ENCODE measurements around the gene ANKRD28.

The ANKRD28 gene

DNA sequence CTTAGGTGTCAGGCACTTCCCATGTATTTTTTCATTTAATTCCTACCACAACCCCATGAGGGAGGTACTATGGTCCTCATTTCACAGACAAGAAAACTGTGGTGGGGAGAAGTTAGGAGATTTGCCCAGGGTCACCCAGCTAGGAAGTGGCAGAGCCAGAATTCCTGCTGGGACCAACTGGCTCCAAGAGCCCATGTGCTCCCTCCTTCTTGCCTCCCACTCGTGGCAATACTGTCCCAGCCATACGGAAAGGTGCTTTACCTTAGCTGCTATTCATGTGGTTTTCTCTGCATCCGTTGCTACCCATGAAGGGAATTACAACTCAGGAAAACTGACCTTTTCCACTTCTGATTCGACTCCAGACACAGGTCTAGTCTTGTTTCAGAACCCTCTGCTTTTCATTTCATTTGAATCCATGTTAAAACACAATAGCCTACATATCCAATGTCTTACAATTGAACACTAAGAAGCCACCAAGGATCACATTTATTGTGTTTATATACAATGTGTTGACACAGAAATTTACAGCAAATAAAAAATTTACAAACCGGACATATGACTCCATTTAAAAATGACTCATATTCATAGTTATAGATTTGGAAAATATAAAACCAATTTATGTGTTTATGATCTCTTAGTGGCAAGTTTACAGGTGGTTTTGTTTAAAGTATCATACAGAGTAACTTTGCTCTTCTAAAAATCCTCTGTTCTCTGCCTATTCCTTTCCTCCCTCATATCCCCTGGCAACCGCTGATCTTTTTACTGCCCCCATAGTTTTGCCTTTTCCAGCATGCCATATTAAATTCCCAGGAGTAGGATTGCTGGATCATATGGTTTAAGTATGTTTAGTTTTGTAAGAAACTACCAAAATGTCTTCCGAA is 137.5 kb downstream of the ANKRD28 start:
- Mint-ChIP-seq H3K4me3 (no peak overlapping the region), H3K27me3 (peaks cover 1% of the 10 kb centered on the region), H3K4me1 (ENCODE audit: low read depth) (peaks cover 7% of the 10 kb centered on the region), H3K27ac (no peak overlapping the region), H3K36me3 (peaks cover 22% of the 10 kb centered on the region), H3K9me3 (ENCODE audit: low read depth) (peaks cover 18% of the 10 kb centered on the region)

DNA sequence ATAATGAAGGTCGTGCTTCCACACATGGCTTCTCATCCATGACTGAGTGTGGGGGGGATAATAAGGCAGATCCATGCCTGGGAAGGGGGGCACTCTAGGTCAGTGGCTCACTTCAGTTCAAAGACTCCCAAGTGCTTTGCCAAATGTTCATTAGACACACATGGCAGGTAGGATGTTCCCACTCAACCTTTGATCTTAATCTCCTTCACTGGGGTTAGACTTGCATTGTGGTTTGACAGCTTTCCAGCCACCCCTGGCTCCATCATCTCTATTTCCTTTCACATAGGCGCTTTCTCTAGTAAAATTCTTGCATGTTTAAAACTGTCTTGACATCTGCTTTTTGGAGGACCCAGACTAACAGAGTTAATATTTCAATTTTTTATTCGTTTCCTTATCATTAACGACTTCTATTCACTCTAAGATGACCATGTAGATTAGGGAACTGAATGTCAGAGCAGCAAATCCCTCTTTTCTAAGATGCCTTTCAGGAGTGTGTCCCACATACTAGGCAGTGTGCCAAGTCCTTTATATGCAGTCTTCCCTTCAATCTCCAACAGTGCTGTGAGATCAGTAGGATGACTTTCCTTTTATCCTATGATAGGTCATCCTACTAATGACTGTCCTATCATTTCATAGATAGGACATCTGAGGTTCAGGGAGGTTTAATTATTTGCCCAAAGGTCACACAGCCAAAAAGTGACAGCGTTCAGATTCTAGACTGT is 138.4 kb downstream of the ANKRD28 start:
- Mint-ChIP-seq H3K27ac (no peak overlapping the region), H3K9me3 (ENCODE audit: low read depth) (peaks cover 18% of the 10 kb centered on the region), H3K4me3 (no peak overlapping the region), H3K27me3 (peaks cover 1% of the 10 kb centered on the region), H3K4me1 (ENCODE audit: low read depth) (peaks cover 7% of the 10 kb centered on the region), H3K36me3 (peaks cover 21% of the 10 kb centered on the region)

- peaks cover 7% of the 10 kb centered on the region for H3K4me1 Mint-ChIP-seq (ENCODE audit: low read depth)
- H3K27me3 Mint-ChIP-seq, result peaks cover 4% of the 10 kb centered on the region
- no peak overlapping the region for H3K27ac Mint-ChIP-seq
- peaks cover 6% of the 10 kb centered on the region for H3K9me3 Mint-ChIP-seq (ENCODE audit: low read depth)
- H3K36me3 Mint-ChIP-seq, result peaks cover 24% of the 10 kb centered on the region
- H3K4me3 Mint-ChIP-seq, result no peak overlapping the region
Measured at GRCh38 chr3:15657016-15657415, 140.8 kb downstream of the ANKRD28 start.

GRCh38 chr3:15656342-15656741 is 141.4 kb downstream of the ANKRD28 start:
- H3K36me3 Mint-ChIP-seq, result peaks cover 18% of the 10 kb centered on the region
- H3K4me3 Mint-ChIP-seq, result no peak overlapping the region
- H3K27me3 Mint-ChIP-seq, result peaks cover 6% of the 10 kb centered on the region
- peaks cover 7% of the 10 kb centered on the region for H3K4me1 Mint-ChIP-seq (ENCODE audit: low read depth)
- peaks cover under 1% of the 10 kb centered on the region for H3K9me3 Mint-ChIP-seq (ENCODE audit: low read depth)
- no peak overlapping the region for H3K27ac Mint-ChIP-seq

GRCh38 chr3:15654891-15655290 is 142.9 kb downstream of the ANKRD28 start:
- no peak overlapping the region for H3K27ac Mint-ChIP-seq
- peaks cover 13% of the 10 kb centered on the region for H3K4me1 Mint-ChIP-seq (ENCODE audit: low read depth)
- H3K4me3 Mint-ChIP-seq, result no peak overlapping the region
- H3K9me3 Mint-ChIP-seq (ENCODE audit: low read depth), result no peaks in the 10 kb centered on the region
- H3K27me3 Mint-ChIP-seq, result peaks cover 13% of the 10 kb centered on the region
- peaks cover 17% of the 10 kb centered on the region for H3K36me3 Mint-ChIP-seq

GRCh38 chr3:15654127-15654526 is 143.7 kb downstream of the ANKRD28 start:
- Mint-ChIP-seq H3K4me3 (no peak overlapping the region), H3K4me1 (ENCODE audit: low read depth) (peaks cover 16% of the 10 kb centered on the region), H3K27me3 (peaks cover 13% of the 10 kb centered on the region), H3K27ac (no peak overlapping the region), H3K9me3 (ENCODE audit: low read depth) (no peaks in the 10 kb centered on the region), H3K36me3 (peaks cover 17% of the 10 kb centered on the region)

DNA sequence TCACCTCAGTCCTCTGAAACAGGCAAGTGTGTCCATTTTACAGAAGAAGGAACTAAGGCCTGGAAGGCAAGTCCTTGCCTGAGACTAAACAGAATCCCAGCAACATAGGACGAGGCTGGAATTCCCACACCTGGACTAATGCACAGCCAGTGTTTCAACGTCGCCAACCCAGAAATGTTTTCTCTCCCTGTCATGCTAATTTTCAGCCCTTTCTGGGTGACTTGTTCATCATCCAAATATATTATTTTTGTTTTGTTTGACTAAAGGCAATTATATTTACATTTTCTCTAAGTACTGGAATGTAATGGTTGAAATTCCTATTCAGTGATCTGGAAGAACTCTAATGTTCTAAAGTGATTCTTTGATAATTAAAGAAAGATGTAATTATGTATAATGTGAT is 144.5 kb downstream of the ANKRD28 start:
- peaks cover 24% of the 10 kb centered on the region for H3K4me1 Mint-ChIP-seq (ENCODE audit: low read depth)
- H3K27ac Mint-ChIP-seq, result no peak overlapping the region
- no peaks in the 10 kb centered on the region for H3K9me3 Mint-ChIP-seq (ENCODE audit: low read depth)
- peaks cover 20% of the 10 kb centered on the region for H3K36me3 Mint-ChIP-seq
- peaks cover 13% of the 10 kb centered on the region for H3K27me3 Mint-ChIP-seq
- no peak overlapping the region for H3K4me3 Mint-ChIP-seq

DNA sequence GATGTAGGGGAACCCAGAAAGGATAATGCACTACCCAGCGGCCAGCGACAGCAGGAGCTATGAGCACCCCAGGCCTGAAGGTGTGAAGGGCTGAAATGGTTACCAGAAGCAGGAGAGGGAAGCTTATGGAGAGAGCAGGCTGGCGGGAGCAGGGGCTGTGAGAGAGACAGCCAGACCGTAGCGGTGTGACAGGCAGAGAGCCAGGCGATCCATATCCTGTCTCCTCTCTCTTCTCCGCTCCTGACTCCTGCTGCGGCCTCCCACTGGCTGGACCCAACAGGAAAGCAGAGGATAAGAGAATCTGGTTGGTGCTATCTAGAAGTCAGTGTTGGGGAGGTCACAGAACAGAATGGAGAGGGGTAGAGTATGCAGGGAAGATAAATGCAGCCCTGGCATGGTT is 146.4 kb downstream of the ANKRD28 start:
- Mint-ChIP-seq H3K27ac (no peak overlapping the region), H3K4me3 (no peak overlapping the region), H3K9me3 (ENCODE audit: low read depth) (no peaks in the 10 kb centered on the region), H3K36me3 (peaks cover 18% of the 10 kb centered on the region), H3K4me1 (ENCODE audit: low read depth) (peaks cover 42% of the 10 kb centered on the region), H3K27me3 (peaks cover 13% of the 10 kb centered on the region)

- peaks cover 13% of the 10 kb centered on the region for H3K27me3 Mint-ChIP-seq
- no peak overlapping the region for H3K4me3 Mint-ChIP-seq
- no peak overlapping the region for H3K27ac Mint-ChIP-seq
- H3K9me3 Mint-ChIP-seq (ENCODE audit: low read depth), result no peaks in the 10 kb centered on the region
- peaks cover 12% of the 10 kb centered on the region for H3K36me3 Mint-ChIP-seq
- H3K4me1 Mint-ChIP-seq (ENCODE audit: low read depth), result peaks cover 50% of the 10 kb centered on the region
Measured at GRCh38 chr3:15649858-15650257, 147.9 kb downstream of the ANKRD28 start.

GRCh38 chr3:15649341-15649740 is 148.4 kb downstream of the ANKRD28 start:
- Mint-ChIP-seq H3K4me3 (no peak overlapping the region), H3K27me3 (peaks cover 13% of the 10 kb centered on the region), H3K27ac (no peak overlapping the region), H3K36me3 (peaks cover 12% of the 10 kb centered on the region), H3K4me1 (ENCODE audit: low read depth) (peaks cover 50% of the 10 kb centered on the region), H3K9me3 (ENCODE audit: low read depth) (no peaks in the 10 kb centered on the region)

- Mint-ChIP-seq H3K27me3 (peaks cover 12% of the 10 kb centered on the region), H3K36me3 (peaks cover 8% of the 10 kb centered on the region), H3K4me3 (peak overlapping the region; percentile 57), H3K4me1 (ENCODE audit: low read depth) (peaks cover 50% of the 10 kb centered on the region), H3K27ac (peak overlapping the region; percentile 78), H3K9me3 (ENCODE audit: low read depth) (no peaks in the 10 kb centered on the region)
Measured at GRCh38 chr3:15647611-15648167, 150.1 kb downstream of the ANKRD28 start.

DNA sequence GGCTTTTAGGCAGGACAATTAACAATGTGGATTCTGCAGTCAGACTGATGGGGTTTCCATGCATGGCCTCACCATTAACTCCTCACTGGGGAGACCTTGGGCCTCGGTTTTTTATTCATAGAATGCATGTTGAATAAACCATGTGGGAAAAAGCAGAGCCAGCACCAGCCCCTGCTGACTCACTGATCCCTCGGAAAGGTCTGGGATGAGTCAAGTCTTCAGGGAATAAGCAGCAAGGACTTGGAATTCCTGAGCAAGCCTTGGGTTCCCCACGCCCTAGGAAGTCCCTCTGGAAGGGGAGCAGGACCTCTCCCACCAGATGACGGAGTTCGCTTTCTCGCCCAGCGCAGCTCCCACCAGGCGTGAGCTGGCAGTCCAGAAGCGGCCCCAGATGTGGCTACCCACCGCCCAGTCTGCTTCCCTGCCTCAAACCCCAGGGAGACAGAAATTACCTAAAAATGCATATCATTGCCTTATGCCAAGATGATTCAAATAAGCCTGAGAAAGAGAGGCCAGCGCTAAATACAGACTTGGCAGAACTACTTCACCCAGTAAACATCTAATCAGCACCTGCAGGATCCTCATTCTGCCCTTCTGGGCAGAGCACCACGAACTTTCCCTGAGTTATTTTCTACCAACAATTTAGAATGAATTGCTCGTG is 150.8 kb downstream of the ANKRD28 start:
- H3K36me3 Mint-ChIP-seq, result peaks cover 9% of the 10 kb centered on the region
- no peaks in the 10 kb centered on the region for H3K9me3 Mint-ChIP-seq (ENCODE audit: low read depth)
- peak overlapping the region; percentile 78 for H3K27ac Mint-ChIP-seq
- peaks cover 10% of the 10 kb centered on the region for H3K27me3 Mint-ChIP-seq
- H3K4me1 Mint-ChIP-seq (ENCODE audit: low read depth), result peaks cover 50% of the 10 kb centered on the region
- peak overlapping the region; percentile 57 for H3K4me3 Mint-ChIP-seq

GRCh38 chr3:15645740-15646501 is 151.9 kb downstream of the ANKRD28 start:
- Mint-ChIP-seq H3K36me3 (peaks cover 11% of the 10 kb centered on the region), H3K4me3 (no peak overlapping the region), H3K9me3 (ENCODE audit: low read depth) (no peaks in the 10 kb centered on the region), H3K27ac (no peak overlapping the region), H3K27me3 (peaks cover 3% of the 10 kb centered on the region), H3K4me1 (ENCODE audit: low read depth) (peaks cover 48% of the 10 kb centered on the region)

DNA sequence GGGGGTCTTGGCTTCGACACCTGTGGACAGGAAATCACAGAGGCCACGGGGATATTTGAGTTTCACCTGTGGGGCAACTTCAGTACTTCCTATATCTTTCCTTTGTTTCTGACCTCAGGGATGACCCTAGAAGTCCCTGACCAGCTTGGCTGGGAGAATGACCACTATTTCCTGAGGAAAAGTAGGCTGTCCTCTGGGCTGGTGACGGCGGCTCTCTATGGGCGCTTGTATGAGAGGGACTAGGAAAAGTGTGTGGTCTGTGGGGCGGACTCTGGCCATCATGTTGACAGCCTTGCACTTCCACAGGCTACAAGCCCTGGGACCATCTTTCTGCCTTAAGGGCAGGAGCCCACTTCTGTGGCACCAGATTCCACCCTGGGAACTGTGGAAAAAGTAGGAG is 152.5 kb downstream of the ANKRD28 start:
- H3K9me3 Mint-ChIP-seq (ENCODE audit: low read depth), result no peaks in the 10 kb centered on the region
- peaks cover 43% of the 10 kb centered on the region for H3K4me1 Mint-ChIP-seq (ENCODE audit: low read depth)

More for the DNA sequence above, 152.5 kb downstream of the ANKRD28 start:
- no peaks in the 10 kb centered on the region for H3K27me3 Mint-ChIP-seq
- peaks cover 8% of the 10 kb centered on the region for H3K36me3 Mint-ChIP-seq
- H3K4me3 Mint-ChIP-seq, result no peak overlapping the region
- no peak overlapping the region for H3K27ac Mint-ChIP-seq
